Endothelial cell of umbilical vein (primary cell): ENCODE data around the gene PRRT4. TPM values are rescaled to one million over a fixed set of nuclear protein-coding genes. Genes with fewer than 3 reads are reported as not detected.

Experiments used
- BruUV-seq: library from RNA; stranded (reverse); fragments of 400-500 nt; replicated peaks from 2 replicates; lab custom pipeline; 2021; lab: Mats Ljungman, UMichigan
- CTCF ChIA-PET: fragments of 300-600, 350-600 bp; sonication (Branson Sonifier 250); formaldehyde crosslinking; loops from one replicate; lab custom pipeline; 2021; ENCODE audit warnings: antibody characterized with exemption, inconsistent platforms; lab: Charles Lee
- POLR2A ChIA-PET: fragments of 300-600, 350-600 bp; sonication (Branson Sonifier 250); formaldehyde crosslinking; loops from one replicate; lab custom pipeline; 2021; ENCODE audit warnings: antibody characterized with exemption, inconsistent platforms; lab: Charles Lee
- DNase-seq: peaks from one replicate; pipeline ENCODE4 v3.0.0-alpha.2; 2011; ENCODE audit warnings: low read depth, low spot score
- FAIRE-seq: peaks from 2 replicates; lab custom pipeline; 2011; peaks lifted over from hg19 to GRCh38; lab: Jason Lieb, UNC
- H2AFZ ChIP-seq: 2 replicates; pipeline ENCODE4 v1.6.0; 2012; ENCODE audit warnings: low read depth, low read length, control low read depth, inconsistent platforms
- H3K27ac ChIP-seq: 2 replicates; pipeline ENCODE4 v1.5.1; 2011; ENCODE audit warnings: low read depth, mild to moderate bottlenecking, control low read depth, low read length, moderate library complexity; ENCODE audit not compliant: insufficient read depth
- H3K27me3 ChIP-seq, 2 experiments: 2 replicates each; pipeline versions ENCODE4 v1.6.0 to v1.6.1; 2011; ENCODE audit warnings: low read length in 2 of 2, mixed read lengths in 1 of 2; ENCODE audit not compliant: control insufficient read depth in 2 of 2, insufficient read depth in 2 of 2
- H3K36me3 ChIP-seq, 2 experiments: 2 replicates in 1 of 2; 3 replicates in 1 of 2; pipeline ENCODE4 v1.5.1; 2011; ENCODE audit warnings: low read length in 2 of 2, mild to moderate bottlenecking in 1 of 2, moderate library complexity in 1 of 2; ENCODE audit not compliant: control insufficient read depth in 2 of 2, insufficient read depth in 2 of 2; ENCODE audit errors: extremely low read depth in 1 of 2
- H3K4me1 ChIP-seq: 3 replicates; pipeline ENCODE4 v1.5.1; 2011; ENCODE audit warnings: mild to moderate bottlenecking, low read length; ENCODE audit not compliant: control insufficient read depth, insufficient read depth; ENCODE audit errors: extremely low read depth
- H3K4me2 ChIP-seq: 2 replicates; pipeline ENCODE4 v1.6.1; 2011; ENCODE audit warnings: low read length, control low read depth, mixed read lengths; ENCODE audit not compliant: insufficient read depth
- H3K4me3 ChIP-seq, 3 experiments: fragments of 200-600 bp in 1 of 3; sonication (generic), shearing (Covaris generic) in 1 of 3; replicated peaks in 1 of 3; 2 replicates each; pipeline ENCODE4 v1.5.1; 2011 to 2016; ENCODE audit warnings: control low read depth in 3 of 3, low read length in 3 of 3, mild to moderate bottlenecking in 2 of 3, inconsistent platforms in 1 of 3, low read depth in 1 of 3, moderate library complexity in 1 of 3; ENCODE audit not compliant: insufficient read depth in 1 of 3
- H3K79me2 ChIP-seq: 2 replicates; pipeline ENCODE4 v1.6.0; 2012; ENCODE audit warnings: low read length, inconsistent platforms; ENCODE audit not compliant: control insufficient read depth, insufficient read depth
- H3K9ac ChIP-seq: replicated peaks from 2 replicates; pipeline ENCODE3; 2011; ENCODE audit warnings: low read length, control low read depth; ENCODE audit not compliant: insufficient read depth; ENCODE audit errors: extremely low read depth
- H3K9me1 ChIP-seq: replicated peaks from 3 replicates; pipeline ENCODE4 v1.6.0; 2011; ENCODE audit warnings: mild to moderate bottlenecking, low read length; ENCODE audit not compliant: control insufficient read depth, insufficient read depth; ENCODE audit errors: extremely low read depth
- H3K9me3 ChIP-seq: replicated peaks from 2 replicates; pipeline ENCODE4 v1.5.1; 2012; ENCODE audit warnings: low read length, inconsistent platforms; ENCODE audit not compliant: control insufficient read depth, insufficient read depth
- H4K20me1 ChIP-seq: replicated peaks from 2 replicates; pipeline ENCODE3; 2011; ENCODE audit warnings: mild to moderate bottlenecking, low read length; ENCODE audit not compliant: control insufficient read depth, insufficient read depth; ENCODE audit errors: extremely low read depth
- EZH2 ChIP-seq: IDR thresholded peaks from 2 replicates; pipeline ENCODE4 v1.6.1; 2012; ENCODE audit warnings: borderline replicate concordance, low read depth, mild to moderate bottlenecking, moderate library complexity, low read length, inconsistent platforms; ENCODE audit not compliant: severe bottlenecking
- FOS ChIP-seq: IDR thresholded peaks from 2 replicates; pipeline ENCODE4 v1.6.1; 2011; ENCODE audit warnings: mild to moderate bottlenecking, low read length, moderate library complexity, borderline replicate concordance; ENCODE audit not compliant: insufficient read depth
- GATA2 ChIP-seq: IDR thresholded peaks from 2 replicates; pipeline ENCODE4 v1.7.0; 2011; ENCODE audit warnings: low read depth, mild to moderate bottlenecking, moderate library complexity, mixed read lengths, low read length; ENCODE audit not compliant: insufficient read length, insufficient read depth
- JUN ChIP-seq: IDR thresholded peaks from 2 replicates; pipeline ENCODE4 v1.6.1; 2011; ENCODE audit warnings: borderline replicate concordance, low read depth; ENCODE audit not compliant: insufficient read length, insufficient read depth
- MAX ChIP-seq: IDR thresholded peaks from 2 replicates; pipeline ENCODE4 v1.6.1; 2011; ENCODE audit not compliant: insufficient read depth, insufficient read length
- MYC ChIP-seq: IDR thresholded peaks from one replicate; pipeline ENCODE4 v1.6.1; 2011; ENCODE audit warnings: mild to moderate bottlenecking, low read depth, low read length
- POLR2A ChIP-seq: IDR thresholded peaks from 2 replicates; pipeline ENCODE4 v1.6.1; 2012; ENCODE audit warnings: low read depth, mild to moderate bottlenecking, control low read depth, low read length
- POLR2AphosphoS5 ChIP-seq: IDR thresholded peaks from 2 replicates; pipeline ENCODE4 v1.6.1; 2012; ENCODE audit warnings: low read depth, mild to moderate bottlenecking, control low read depth, low read length, moderate library complexity; ENCODE audit not compliant: insufficient read depth
- dilution Hi-C: fragments of 300-500 bp; cut with MboI; formaldehyde crosslinking; loops from one replicate; pipeline ENCODE4 v1.15.0; 2019; ENCODE audit warnings: low sequenced_read_pairs; ENCODE audit not compliant: extremely low pct_ligation_motif_present
- intact Hi-C: fragments of 100-400 bp; cut with micrococcal nuclease; formaldehyde crosslinking; loops from one replicate; pipeline ENCODE4 v1.10.0; 2022
- polyA plus RNA-seq, 4 experiments: library from polyadenylated mRNA; depleted of rRNA in 3 of 4; stranded (reverse) in 3 of 4; unstranded in 1 of 4; fragments of >200 nt; gene quantifications; 2 replicates each; pipeline versions ENCODE4 v1.2.1 to v1.2.3, GENCODE V29; 2011 to 2012; ENCODE audit warnings: missing spikeins in 1 of 4
- total RNA-seq: library from RNA; stranded (reverse); gene quantifications from 2 replicates; pipeline ENCODE4 v1.2.3, GENCODE V29; 2021
- TF ChIP-seq, protein P1 (sequence below), 2 donors: IDR thresholded peaks; 1 replicate in 1 of 2; 2 replicates in 1 of 2; pipeline ENCODE4 v1.5.1; 2011; ENCODE audit warnings: low read length in 2 of 2, mild to moderate bottlenecking in 2 of 2, moderate library complexity in 2 of 2, control low read depth in 1 of 2, inconsistent platforms in 1 of 2, low read depth in 1 of 2; ENCODE audit not compliant: insufficient read depth in 1 of 2; ENCODE audit errors: extremely low read depth in 1 of 2

Gene PRRT4
- total and polyA plus RNA-seq, 2 donors (not counting 3 experiments of a cell fraction or from before 2014, with no cell fraction given), result 0.03 TPM; not detected in 1

GRCh38 chr7:128391805-128392204 lies 30.3 kb upstream of the PRRT4 start:
- dilution Hi-C loops, result no loop called here

More at GRCh38 chr7:128391805-128392204, 30.3 kb upstream of the PRRT4 start:
- CTCF ChIA-PET, result interaction anchor here (1.0 to 20.6 kb wide), 5 partner anchors 10 to 40 kb away, joined by 3 to 778 read pairs (median 4); partner anchors contain the start of gene RBM28
- FAIRE-seq, result no peak
- POLR2A ChIA-PET, result no interaction called here
- Histone ChIP-seq H4K20me1 (no peaks in the 10 kb centered on the region), H3K9me3 (no peaks in the 10 kb centered on the region), H3K27me3 (peaks cover 0 to 5% of the 10 kb centered on the region in 2 experiments), H3K36me3 (peaks cover 5 to 32% of the 10 kb centered on the region in 2 experiments), H3K4me3 (no peak overlapping the region), H3K4me1 (no peaks in the 10 kb centered on the region), H2AFZ (no peak overlapping the region), H3K9me1 (no peaks in the 10 kb centered on the region), H3K9ac (no peak overlapping the region), H3K4me2 (no peak overlapping the region), H3K79me2 (no peaks in the 10 kb centered on the region), H3K27ac (no peak overlapping the region)
- TF ChIP-seq FOS (no peak), POLR2A (no peak), MYC (no peak), JUN (no peak), EZH2 (no peak), POLR2AphosphoS5 (no peak), GATA2 (no peak), MAX (no peak)
- TF ChIP-seq, protein P1, sequence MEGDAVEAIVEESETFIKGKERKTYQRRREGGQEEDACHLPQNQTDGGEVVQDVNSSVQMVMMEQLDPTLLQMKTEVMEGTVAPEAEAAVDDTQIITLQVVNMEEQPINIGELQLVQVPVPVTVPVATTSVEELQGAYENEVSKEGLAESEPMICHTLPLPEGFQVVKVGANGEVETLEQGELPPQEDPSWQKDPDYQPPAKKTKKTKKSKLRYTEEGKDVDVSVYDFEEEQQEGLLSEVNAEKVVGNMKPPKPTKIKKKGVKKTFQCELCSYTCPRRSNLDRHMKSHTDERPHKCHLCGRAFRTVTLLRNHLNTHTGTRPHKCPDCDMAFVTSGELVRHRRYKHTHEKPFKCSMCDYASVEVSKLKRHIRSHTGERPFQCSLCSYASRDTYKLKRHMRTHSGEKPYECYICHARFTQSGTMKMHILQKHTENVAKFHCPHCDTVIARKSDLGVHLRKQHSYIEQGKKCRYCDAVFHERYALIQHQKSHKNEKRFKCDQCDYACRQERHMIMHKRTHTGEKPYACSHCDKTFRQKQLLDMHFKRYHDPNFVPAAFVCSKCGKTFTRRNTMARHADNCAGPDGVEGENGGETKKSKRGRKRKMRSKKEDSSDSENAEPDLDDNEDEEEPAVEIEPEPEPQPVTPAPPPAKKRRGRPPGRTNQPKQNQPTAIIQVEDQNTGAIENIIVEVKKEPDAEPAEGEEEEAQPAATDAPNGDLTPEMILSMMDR (IDR thresholded peaks at IDR 0.05; ENCODE audit: extremely low read depth in 1 of 2, insufficient read depth in 1 of 2, low read depth in 1 of 2, low read length in 2 of 2), result no peak
- no peak for DNase-seq
- no TSS peak for BruUV-seq
- intact Hi-C loops, result no loop called here
